Loucy (cell line): Measurements from ENCODE around the gene ITGB6.

ENCODE experiments used
- H2AFZ ChIP-seq: fragments of 200-600 bp; sonication (generic); 2 replicates; pipeline ENCODE4 v1.6.0; 2016; ENCODE audit warnings: antibody characterized with exemption, mild to moderate bottlenecking, low read length, moderate library complexity
- H3F3A ChIP-seq: fragments of 200-600 bp; 2 replicates; pipeline ENCODE4 v1.6.0; 2016; ENCODE audit warnings: antibody characterized with exemption, low read depth, mild to moderate bottlenecking
- H3K27me3 ChIP-seq: fragments of 200-600 bp; sonication (generic); 2 replicates; pipeline ENCODE4 v1.6.1; 2014; ENCODE audit warnings: low read length, mild to moderate bottlenecking; ENCODE audit not compliant: insufficient read depth, poor library complexity, severe bottlenecking
- H3K36me3 ChIP-seq: fragments of 200-600 bp; sonication (generic); 2 replicates; pipeline ENCODE4 v1.6.1; 2016; ENCODE audit warnings: low read length; ENCODE audit not compliant: insufficient read depth
- H3K4me1 ChIP-seq: fragments of 200-600 bp; sonication (generic); 2 replicates; pipeline ENCODE4 v1.5.1; 2014; ENCODE audit warnings: low read length, mild to moderate bottlenecking; ENCODE audit not compliant: insufficient read depth, poor library complexity, severe bottlenecking
- H3K4me2 ChIP-seq: fragments of 200-600 bp; sonication (generic); 2 replicates; pipeline ENCODE4 v1.6.0; 2014; ENCODE audit warnings: antibody characterized with exemption, low read length, low read depth, mild to moderate bottlenecking; ENCODE audit not compliant: poor library complexity, severe bottlenecking
- H3K4me3 ChIP-seq: fragments of 200-600 bp; sonication (generic); 2 replicates; pipeline ENCODE4 v1.5.1; 2014; ENCODE audit warnings: low read length, mild to moderate bottlenecking, mixed read lengths; ENCODE audit not compliant: poor library complexity, severe bottlenecking
- H3K79me2 ChIP-seq: fragments of 200-600 bp; sonication (generic); 2 replicates; pipeline ENCODE4 v1.6.1; 2014; ENCODE audit warnings: low read length; ENCODE audit not compliant: insufficient read depth
- H3K9ac ChIP-seq: fragments of 200-600 bp; sonication (generic); 2 replicates; pipeline ENCODE4 v1.6.0; 2014; ENCODE audit warnings: mild to moderate bottlenecking, low read depth, low read length, moderate library complexity; ENCODE audit not compliant: poor library complexity, severe bottlenecking
- H3K9me2 ChIP-seq: fragments of 200-600 bp; sonication (generic); replicated peaks from 2 replicates; pipeline ENCODE4 v1.6.1; 2016; ENCODE audit warnings: low read depth, low read length, mixed read lengths
- H3K9me3 ChIP-seq: fragments of 200-600 bp; sonication (generic); 2 replicates; pipeline ENCODE4 v1.6.1; 2014; ENCODE audit warnings: mild to moderate bottlenecking, antibody characterized with exemption, low read length, low read depth; ENCODE audit not compliant: insufficient read depth
- H4K20me1 ChIP-seq: fragments of 200-600 bp; sonication (generic); 2 replicates; pipeline ENCODE4 v1.6.0; 2014; ENCODE audit warnings: antibody characterized with exemption, low read length, mild to moderate bottlenecking; ENCODE audit not compliant: insufficient read depth, poor library complexity, severe bottlenecking
- EZH2phosphoT487 ChIP-seq: fragments of 200-600 bp; IDR thresholded peaks from 2 replicates; pipeline ENCODE4 v1.6.1; 2018; ENCODE audit warnings: antibody characterized with exemption, mild to moderate bottlenecking, moderate library complexity, borderline replicate concordance
- TF ChIP-seq, protein P1 (sequence below): fragments of 200-600 bp; sonication (generic); conservative IDR thresholded peaks from 2 replicates; pipeline ENCODE4 v1.5.1; 2014; ENCODE audit warnings: mild to moderate bottlenecking, antibody characterized with exemption, low read length

The ITGB6 gene

GRCh38 chr2:160063879-160064612, 136.0 kb downstream of the ITGB6 start:
- Histone ChIP-seq H3K79me2 (no peaks in the 10 kb centered on the region), H3K4me2 (no peak overlapping the region), H3K9me2 (no peaks in the 10 kb centered on the region), H3K9me3 (peaks cover 12% of the 10 kb centered on the region), H3K27me3 (no peaks in the 10 kb centered on the region), H2AFZ (no peak overlapping the region), H4K20me1 (no peaks in the 10 kb centered on the region), H3K9ac (no peak overlapping the region), H3K36me3 (no peaks in the 10 kb centered on the region), H3K4me3 (no peak overlapping the region), H3K4me1 (no peaks in the 10 kb centered on the region), H3F3A (no peaks in the 10 kb centered on the region)
- TF ChIP-seq, protein P1, sequence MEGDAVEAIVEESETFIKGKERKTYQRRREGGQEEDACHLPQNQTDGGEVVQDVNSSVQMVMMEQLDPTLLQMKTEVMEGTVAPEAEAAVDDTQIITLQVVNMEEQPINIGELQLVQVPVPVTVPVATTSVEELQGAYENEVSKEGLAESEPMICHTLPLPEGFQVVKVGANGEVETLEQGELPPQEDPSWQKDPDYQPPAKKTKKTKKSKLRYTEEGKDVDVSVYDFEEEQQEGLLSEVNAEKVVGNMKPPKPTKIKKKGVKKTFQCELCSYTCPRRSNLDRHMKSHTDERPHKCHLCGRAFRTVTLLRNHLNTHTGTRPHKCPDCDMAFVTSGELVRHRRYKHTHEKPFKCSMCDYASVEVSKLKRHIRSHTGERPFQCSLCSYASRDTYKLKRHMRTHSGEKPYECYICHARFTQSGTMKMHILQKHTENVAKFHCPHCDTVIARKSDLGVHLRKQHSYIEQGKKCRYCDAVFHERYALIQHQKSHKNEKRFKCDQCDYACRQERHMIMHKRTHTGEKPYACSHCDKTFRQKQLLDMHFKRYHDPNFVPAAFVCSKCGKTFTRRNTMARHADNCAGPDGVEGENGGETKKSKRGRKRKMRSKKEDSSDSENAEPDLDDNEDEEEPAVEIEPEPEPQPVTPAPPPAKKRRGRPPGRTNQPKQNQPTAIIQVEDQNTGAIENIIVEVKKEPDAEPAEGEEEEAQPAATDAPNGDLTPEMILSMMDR, result no peak
- TF ChIP-seq EZH2phosphoT487, result no peak

GRCh38 chr2:160063271-160063670, 136.8 kb downstream of the ITGB6 start:
- Histone ChIP-seq H3K4me3 (no peak overlapping the region), H3K4me2 (no peak overlapping the region), H3K79me2 (no peaks in the 10 kb centered on the region), H3K9me3 (peaks cover 7% of the 10 kb centered on the region), H3K36me3 (no peaks in the 10 kb centered on the region), H3K9ac (no peak overlapping the region), H4K20me1 (no peaks in the 10 kb centered on the region), H3K9me2 (no peaks in the 10 kb centered on the region), H3F3A (no peaks in the 10 kb centered on the region), H3K4me1 (no peaks in the 10 kb centered on the region), H3K27me3 (no peaks in the 10 kb centered on the region), H2AFZ (no peak overlapping the region)
- TF ChIP-seq, protein P1, result no peak
- TF ChIP-seq EZH2phosphoT487, result no peak

DNA sequence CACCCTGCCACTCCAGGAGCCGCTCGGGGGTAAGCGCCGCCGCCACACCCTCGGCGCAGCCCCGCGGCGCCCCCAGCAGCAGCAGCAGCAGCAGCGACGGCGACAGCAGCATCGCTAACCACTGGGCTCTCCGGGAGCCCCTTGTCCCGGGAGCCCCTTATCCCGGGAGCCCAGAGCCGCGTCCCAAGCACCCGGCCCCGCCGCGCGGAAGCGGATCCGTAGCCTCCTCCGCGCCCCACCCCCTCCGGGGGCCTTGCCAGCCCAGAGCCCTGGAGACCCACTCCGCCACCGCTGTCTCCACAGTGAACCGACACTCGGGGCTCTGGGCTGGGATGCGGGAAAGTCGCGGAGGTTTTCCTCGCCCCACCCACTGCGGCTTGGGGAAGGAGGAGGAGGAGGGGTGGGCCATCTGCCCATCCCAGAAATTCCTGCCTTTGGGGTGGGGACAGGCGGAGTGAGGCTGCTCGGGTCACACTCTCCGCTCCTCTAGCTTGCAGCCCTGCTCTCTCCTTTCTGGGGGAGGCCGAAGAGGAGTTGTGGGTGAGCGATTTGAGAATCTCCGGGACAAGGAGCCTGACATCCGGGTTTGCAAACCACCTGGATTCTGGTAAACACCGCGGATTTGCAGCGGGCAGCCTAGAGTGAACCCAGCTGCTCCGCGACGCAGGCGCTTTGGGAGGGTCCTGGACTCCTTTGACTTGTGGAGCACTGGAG, 137.6 kb downstream of the ITGB6 start, which contains the start of gene PLA2R1:
Gene PLA2R1 (minus strand): TSS at position 324 of the 714 bp plus-strand sequence. CDS start 212 bp downstream, at position 112.
- Histone ChIP-seq H3K9me3 (0 out of 2 replicates have a peak, but pooled peaks cover under 1% of the 10 kb centered on the region), H3K27me3 (no peaks in the 10 kb centered on the region), H3K9me2 (no peaks in the 10 kb centered on the region), H2AFZ (no peak within 1 kb of the TSS), H3F3A (no peaks in the 10 kb centered on the region), H3K79me2 (no peaks in the 10 kb centered on the region), H3K9ac (no peak within 1 kb of the TSS), H3K4me3 (no peak within 1 kb of the TSS), H3K4me1 (no peaks in the 10 kb centered on the region), H4K20me1 (no peaks in the 10 kb centered on the region), H3K36me3 (no peaks in the 10 kb centered on the region), H3K4me2 (no peak within 1 kb of the TSS)
- no peak for TF ChIP-seq EZH2phosphoT487
- TF ChIP-seq, protein P1, result no peak
